ENCODE measurements around the gene R3HDM2. TPM values are rescaled to one million over a fixed set of nuclear protein-coding genes. Genes with fewer than 3 reads are reported as not detected.

R3HDM2 gene
- total RNA-seq, 1 experiment from 2014 or later = 8.9 TPM

DNA sequence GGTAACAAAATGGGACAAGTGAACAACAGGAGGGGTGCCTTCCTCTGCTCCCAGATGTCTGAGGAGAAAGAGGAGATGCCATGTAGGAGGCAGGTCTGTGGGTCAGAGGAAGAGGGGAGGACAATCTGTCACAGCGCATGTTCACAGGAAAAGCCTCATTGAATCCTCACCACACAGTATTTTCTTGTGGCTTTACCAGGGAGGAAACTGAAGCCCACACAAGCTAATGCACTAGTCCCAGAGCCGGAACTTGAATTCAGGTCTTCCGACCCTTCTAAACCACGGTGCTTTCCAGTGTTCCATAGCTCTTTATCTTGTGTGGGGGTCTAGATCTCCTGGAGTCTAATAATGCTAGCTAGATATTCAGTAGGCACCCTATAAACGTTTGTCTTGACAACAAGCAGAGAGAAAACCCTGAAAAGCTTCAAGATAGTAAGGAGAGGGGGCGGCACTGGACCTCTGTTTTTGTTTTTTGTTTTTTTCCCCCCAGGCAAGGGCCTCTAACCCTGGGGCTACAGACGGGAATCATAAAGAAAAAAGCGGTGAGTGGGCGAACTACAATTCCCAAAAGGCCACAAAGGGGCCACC, 201.7 kb downstream of the R3HDM2 start:
- in situ Hi-C loops (cut with HindIII; ENCODE audit: low sequenced_read_pairs) = no loop called here

DNA sequence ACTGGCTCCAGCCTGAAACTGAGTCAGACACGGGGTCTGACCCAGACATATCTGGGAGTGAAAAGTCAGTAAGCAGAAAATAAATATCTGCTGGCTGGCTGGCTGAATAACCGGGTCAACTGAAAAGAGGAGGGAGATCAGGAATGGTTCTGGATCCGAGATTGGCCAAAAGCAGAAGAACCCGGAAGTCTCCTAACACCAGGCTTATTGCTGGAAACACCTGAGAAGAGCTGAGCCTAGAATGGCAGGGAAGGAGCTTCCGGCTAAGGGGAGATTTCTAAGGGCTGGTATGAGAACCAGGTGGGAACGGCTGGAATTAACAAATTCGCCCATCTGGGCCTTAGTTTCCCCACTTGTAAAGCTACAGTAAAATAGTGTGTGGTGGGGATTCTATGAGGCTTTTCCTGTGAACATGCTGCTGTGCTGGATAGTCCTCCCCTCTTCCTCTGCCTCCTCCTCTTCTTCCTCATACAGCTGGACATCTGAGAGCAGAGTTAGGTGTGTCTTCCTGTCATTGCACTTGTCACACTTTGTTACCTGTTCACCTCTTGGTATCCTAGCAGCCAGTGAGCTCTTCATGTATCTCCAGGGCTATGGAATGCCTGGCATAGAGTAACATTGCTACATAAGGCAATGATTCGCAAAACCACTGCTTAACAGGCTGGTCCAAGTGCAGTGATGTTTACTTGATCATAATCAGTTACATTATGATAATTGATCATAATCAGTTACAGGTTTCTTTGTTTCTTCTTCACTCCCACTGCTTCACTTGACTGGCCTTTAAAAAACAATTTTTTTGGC, 203.3 kb downstream of the R3HDM2 start:
- in situ Hi-C loops (cut with HindIII; ENCODE audit: low sequenced_read_pairs) = no loop called here
- no peak for DNase-seq (ENCODE audit: low spot score)

More for the DNA sequence above, 201.7 kb downstream of the R3HDM2 start:
- peak; percentile 59 for DNase-seq (ENCODE audit: low spot score)

DNA sequence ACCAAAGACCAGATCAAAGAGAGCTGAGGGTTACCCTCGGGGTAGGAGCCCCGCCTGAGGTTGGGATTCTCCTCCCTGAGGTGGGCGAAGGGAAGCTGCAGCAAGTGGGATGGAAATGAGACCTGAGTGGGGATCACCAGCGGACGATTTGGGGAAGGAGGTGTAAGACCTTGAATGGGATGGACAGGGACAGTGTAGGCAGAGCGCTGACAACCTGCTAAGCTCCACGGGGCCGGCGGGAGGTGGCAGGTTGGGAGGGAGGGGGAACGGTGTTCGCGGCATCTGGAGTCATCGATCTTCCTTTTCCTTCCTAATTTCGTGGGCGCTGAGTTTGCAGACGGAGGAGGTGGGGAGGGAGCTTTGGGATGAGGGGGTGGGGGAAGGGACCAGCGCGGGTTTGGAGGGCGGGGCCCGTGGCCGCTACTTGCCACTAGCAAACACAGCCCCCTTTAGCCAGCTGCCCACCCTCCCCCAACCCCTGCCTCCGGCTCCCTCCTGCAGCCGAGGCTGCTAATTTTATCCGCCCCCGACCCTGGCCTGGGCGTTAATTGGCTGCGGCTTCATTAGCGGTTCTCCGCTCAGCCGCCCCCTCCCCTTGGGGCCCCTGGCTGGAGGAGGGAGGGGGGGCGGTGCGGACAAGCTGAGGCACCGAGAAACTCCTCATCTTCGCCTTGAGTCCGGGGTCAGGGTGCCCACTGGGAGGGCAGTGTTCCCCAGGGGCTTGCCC, 204.1 kb downstream of the R3HDM2 start:
- in situ Hi-C loops (cut with HindIII; ENCODE audit: low sequenced_read_pairs) = no loop called here
- DNase-seq (ENCODE audit: low spot score) = no peak

DNA sequence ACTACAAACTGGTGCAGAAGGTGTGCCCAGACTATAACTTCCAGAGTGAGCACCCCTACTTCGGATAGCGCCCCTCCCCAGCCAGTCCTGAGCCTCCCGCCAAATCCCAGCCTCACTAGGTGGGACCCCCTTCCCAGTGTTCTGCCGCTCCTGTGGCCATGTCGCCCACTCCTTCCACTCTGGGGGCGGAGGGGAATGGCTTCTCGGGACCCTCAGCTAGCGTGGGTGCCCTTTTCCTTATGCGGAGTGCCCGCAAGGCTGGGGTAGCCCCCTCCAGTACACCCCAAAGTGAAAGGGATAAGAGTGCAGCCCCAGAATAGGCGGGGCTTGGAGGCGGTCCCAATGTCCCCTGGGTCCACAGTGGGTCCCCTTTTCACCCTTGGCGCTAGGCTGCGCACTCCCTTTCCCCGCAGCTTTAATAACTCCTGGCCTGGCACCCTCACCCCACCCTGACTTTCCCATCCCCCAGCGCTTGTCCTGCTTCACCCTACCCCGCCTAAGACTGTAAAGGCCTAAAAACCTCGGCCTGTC, 205.1 kb downstream of the R3HDM2 start:
- in situ Hi-C loops (cut with HindIII; ENCODE audit: low sequenced_read_pairs) = no loop called here

DNA sequence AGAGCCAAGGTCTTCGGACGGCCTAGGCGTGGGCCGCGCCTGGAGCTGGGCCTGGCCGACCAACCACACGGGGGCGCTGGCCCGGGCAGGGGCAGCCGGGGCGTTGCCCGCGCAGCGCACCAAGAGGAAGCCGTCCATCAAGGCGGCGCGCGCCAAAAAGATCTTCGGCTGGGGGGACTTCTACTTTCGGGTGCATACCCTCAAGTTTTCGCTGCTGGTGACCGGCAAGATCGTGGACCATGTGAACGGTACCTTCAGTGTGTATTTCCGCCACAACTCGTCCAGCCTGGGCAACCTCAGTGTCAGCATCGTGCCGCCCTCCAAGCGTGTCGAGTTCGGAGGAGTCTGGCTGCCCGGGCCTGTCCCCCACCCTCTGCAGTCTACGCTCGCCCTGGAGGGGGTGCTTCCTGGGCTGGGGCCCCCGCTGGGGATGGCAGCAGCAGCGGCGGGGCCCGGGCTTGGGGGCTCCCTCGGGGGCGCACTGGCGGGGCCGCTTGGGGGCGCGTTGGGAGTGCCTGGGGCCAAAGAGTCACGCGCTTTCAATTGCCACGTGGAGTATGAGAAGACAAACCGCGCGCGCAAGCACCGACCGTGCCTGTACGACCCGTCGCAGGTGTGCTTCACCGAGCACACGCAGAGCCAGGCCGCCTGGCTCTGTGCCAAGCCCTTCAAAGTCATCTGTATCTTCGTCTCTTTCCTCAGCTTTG, 205.7 kb downstream of the R3HDM2 start:
- no peak for DNase-seq (ENCODE audit: low spot score)
- in situ Hi-C loops (cut with HindIII; ENCODE audit: low sequenced_read_pairs) = no loop called here

More for the DNA sequence above, 205.1 kb downstream of the R3HDM2 start:
- no peak for DNase-seq (ENCODE audit: low spot score)

DNA sequence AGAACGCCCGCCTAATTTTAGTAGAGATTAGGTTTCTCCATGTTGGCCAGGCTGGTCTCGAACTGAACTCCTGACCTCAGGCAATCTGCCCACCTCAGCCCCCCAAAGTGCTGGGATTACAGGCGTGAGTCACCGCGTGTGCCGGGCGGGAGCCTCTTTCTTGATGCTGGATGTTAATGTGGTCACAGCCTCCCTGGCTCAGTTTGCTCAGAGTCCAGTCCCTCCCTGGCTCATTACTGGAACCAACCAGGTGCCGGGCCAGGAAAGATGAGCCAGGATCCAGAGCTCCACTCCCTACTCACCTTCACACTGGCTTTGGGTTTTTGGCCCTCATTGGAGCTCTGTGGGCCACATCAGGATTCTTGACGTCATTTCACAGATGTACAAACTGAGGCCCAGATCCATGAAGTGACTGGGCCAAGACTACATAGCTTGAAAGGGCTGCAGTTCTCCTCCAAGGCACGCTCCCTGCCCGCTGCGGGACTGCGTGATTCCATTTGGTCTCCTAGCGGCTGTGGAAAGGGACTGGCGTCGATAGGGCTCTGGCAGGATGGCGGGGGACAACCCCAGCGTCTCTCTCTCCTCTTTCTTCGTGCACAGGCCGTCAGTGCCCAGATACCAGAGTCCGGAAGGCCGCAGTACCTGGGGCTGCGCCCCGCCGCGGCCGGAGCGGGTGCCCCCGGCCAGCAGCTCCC, 206.4 kb downstream of the R3HDM2 start:
- in situ Hi-C loops (cut with HindIII; ENCODE audit: low sequenced_read_pairs) = no loop called here
- DNase-seq (ENCODE audit: low spot score) = no peak

DNA sequence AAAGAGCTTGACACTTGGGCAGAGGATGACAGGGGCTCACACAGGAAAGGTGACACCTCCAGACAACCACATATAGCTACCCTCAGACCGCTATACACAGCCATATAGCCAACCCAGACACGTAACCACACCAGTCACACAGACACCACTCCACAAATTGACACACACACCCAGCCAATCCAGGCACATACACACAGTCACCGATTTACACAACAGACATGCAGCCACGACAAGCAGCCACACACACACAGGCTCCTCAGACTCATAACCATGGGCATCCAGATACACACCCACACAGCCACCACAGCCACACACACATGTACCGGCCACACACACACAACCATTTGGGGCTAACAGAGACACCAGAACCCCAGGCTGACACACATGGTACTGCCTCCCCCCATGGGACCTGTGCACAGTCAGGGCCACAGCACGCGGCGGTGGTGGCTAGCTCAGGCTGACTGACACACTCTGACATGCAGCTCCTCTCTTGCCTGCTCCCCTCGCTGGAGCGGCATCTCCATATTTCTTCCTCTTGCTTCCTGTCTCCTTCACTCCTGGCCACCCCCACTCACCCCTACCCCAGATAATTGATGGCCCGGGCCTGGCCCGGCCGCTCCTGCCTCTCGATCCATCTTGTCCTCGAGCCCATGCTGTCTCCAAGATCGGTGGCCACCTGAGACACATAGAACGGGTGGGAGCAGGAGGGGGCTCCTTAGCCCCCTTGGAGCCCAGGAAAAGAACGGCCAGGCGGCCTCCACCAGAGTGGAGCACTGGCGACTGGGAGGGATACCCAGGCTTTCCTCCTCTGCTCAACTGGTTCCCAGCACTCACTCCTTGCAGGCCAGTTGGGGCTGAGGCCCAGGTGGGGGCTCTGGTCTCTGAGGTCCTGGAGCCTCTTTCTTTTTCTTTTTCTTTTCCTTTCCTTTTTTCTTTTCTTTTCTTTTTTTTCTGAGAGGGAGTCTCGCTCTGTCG, 207.4 kb downstream of the R3HDM2 start:
- DNase-seq (ENCODE audit: low spot score) = no peak
- in situ Hi-C loops (cut with HindIII; ENCODE audit: low sequenced_read_pairs) = no loop called here

DNA sequence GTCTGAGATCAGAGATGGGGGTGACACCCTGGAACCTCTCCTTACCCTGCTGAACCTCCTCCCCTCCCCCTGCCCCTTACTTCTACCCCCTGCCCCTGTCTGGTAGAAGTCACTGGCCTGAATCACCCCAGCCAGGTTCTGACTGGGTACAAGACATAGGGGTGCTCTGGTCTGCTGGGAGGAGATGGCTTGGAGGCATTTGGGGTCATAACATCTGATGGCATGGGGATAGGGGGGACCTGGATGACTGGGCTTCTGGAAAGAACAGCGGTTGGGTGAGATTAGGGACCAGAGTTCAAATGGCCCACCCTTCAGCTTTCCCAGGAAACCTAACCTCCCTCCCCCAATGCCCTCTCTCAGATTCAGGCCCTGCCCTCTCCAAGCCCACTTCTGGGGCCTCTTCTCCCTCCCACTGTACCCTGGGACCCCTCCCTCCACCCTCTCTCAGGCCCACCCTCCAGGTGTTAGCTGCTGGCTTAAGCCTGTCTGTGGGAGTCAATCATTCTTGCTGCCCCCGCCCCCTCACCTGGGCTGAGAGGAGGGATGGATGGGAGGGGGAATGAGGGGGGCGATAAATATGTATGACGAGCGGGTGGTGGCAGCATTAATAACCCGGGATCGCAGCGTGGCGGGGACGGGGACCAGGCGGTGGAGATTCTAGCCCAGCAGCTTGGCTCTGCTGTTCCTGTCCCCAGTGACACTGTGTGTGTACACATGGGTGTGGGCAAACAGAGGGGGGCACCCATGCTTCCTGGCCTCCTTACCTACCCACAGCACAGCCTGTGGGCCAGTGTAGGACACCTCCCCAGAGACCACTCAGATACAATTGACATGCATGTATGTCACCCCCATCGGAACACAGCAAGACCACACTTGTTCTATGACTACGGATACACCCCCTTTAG, 208.3 kb downstream of the R3HDM2 start:
- in situ Hi-C loops (cut with HindIII; ENCODE audit: low sequenced_read_pairs) = no loop called here
- DNase-seq (ENCODE audit: low spot score) = no peak

DNA sequence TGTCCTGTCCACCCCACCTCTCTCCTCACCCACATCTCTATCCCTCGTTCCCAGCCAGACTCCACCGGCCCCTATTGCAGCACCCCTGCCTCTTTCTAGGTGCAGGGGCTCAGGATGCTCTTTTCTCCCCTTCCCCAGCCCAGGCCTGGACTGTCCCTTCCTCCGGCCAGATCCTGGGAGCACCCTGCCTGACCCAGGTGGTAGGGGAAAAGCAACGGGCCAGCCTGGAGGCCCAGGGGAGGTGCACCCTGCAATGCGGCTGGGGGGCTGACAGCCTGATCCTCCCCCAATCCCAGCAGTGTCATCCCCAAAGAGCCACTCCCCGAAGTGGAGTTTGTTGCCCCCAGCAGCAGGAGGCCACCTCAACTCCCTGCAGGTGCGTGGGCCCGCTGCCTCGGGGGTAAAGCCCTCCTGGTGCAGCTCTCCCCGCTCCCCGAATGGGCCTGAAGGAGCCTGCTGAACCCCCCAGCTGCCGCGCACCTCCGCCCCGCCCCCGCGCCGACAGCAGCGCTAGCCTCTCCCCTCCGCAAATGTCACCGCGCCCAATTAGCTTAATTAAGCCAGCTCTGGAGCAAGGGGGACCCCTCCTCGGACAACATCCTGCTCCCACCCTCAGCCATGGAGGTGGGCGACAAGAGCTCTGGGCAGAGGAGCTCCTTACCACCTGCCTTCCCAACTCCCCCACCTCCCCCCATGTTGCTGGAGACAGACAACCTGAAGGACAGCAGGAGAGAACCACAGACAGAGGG, 209.5 kb downstream of the R3HDM2 start:
- in situ Hi-C loops (cut with HindIII; ENCODE audit: low sequenced_read_pairs) = no loop called here
- DNase-seq (ENCODE audit: low spot score) = no peak

DNA sequence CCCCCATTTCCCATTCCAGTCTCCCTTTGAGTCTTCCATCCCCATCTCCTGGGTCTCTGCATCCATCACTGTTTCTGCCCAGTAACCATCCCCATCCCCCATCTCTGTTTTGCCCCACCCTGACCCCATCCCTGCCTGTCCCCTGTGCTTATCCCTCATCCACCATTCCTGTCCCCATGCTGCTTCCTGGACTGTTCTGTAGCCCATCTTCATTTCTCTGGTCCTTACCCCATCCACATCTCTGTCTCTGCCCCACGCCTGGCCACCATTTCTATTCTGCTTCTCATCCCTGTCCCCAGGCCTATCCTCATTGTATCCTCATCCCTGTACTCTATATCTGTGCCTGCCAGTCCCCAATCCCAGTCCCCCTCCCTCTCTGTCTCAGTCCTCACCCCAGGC, 210.1 kb downstream of the R3HDM2 start:
- no peak for DNase-seq (ENCODE audit: low spot score)
- in situ Hi-C loops (cut with HindIII; ENCODE audit: low sequenced_read_pairs) = no loop called here

DNA sequence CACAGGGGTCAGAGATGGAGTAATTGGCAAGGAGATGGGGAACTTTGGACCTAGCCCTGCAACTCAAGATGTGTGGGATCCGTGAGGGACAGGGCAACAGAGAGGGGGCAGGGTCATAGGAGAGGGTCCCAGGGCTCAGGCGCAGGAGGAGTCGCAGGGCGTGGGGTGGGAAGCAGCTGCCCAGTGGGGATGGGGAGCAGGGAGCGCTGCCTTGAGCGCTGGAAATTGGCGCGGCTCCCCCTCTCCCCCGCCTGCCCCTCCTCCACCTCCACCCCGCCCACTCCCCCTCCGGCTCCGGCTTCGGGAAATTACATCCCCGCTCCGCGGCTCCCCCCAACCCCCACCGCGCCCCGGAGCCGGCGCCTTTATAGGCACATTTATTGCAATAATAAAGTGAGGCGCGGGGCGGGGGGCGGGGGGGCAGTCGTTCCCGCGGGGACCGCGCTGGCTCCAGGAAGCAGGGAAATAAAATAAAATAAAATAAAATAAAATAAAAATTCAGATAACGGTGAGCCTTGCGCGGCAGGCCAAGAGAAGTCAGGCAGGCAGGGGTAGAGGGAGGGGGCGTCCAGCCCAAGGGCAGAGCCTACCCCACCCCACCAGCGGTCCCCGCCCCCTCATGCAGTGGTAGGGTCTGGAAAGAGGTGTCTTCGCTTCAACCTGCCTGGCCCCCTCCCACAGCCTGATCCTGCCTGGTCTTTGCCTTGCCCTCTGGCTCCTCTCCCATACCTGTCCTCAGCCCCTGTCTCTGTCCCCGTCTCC, 210.7 kb downstream of the R3HDM2 start:
- in situ Hi-C loops (cut with HindIII; ENCODE audit: low sequenced_read_pairs) = no loop called here
- no peak for DNase-seq (ENCODE audit: low spot score)

DNA sequence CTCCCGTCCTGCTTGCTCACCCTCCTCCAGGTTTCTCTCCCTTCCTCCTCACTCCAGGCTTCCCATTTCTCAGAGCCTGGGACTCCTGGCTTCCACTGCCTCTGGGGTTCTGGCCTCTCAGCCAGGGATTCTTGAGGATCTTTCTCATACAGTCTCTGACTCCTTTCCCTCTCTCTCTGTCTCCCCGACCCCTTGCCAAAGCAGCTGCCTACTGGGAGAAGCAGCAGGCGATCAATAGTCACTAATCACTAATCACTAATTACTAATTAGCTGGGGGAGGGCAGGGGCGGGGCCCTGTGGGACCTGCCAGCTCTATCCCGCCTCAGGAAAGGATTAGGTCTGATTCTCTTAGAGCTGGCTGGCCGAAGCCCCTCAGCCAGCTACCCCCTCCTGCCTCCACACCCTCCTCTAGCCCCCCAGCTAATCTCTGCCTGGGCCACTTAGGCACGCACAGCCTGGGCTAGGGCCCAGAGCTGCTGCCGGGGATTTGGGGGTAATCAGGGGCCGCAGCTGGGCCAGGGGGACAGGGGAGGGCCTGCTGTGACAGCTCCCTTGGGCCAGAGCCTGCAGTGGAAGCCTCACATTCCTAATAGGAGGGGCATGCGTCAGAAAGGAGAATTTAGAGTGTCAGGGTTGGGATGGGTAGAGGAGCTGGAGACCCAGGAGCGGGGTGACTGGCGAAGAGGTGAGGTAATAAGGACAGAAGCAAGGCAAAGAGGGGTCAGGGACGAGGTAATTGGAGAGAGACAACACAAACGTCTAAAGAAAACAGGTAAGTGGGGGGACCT, 211.4 kb downstream of the R3HDM2 start:
- in situ Hi-C loops (cut with HindIII; ENCODE audit: low sequenced_read_pairs) = no loop called here

DNA sequence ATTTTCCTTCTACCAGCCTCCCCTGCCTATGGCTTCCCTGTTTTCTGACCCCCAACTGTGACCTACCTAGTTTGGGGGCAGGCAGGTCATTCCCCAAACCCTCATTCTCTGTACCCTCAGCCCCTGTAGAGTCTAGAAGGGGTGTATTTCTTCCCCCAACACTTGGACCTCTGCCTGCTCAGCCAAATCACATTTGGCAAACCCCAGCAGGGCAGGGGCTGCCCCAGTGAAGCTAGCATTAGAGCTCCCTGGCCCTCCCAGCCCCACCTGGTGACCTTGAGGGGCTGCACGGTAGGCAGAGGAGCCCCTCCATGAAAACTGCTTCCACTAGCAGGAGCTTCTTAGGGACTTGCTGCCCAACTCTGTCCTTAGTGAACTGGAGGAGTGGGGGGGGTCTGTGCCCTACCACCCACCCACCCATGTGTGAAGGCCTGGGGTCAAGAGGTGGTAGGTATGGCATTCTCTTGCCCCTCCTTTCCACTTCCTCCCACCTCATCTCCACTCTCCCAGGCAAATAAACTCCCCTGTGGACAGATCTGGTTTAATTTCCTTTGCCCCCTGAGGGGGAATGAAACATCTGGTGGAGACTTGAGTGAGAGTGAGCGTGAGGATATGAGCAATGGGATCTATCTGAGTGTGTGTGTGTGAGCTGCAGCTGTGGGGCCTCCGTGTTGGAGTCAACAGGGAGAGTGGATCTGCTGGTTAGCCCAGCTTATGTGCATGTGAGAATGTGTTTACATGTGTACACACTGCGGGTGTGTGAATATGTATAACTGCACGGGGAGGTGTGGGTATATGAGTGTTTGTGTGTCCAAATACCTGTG, 212.6 kb downstream of the R3HDM2 start:
- in situ Hi-C loops (cut with HindIII; ENCODE audit: low sequenced_read_pairs) = no loop called here
- DNase-seq (ENCODE audit: low spot score) = no peak

More for the DNA sequence above, 211.4 kb downstream of the R3HDM2 start:
- no peak for DNase-seq (ENCODE audit: low spot score)
